ENCODE measurements around the gene ALPK3.

The ALPK3 gene

GRCh38 chr15:84816694-84817465 lies at the start of gene ALPK3:
TSS of gene ALPK3 (plus strand) at chr15:84817356. CDS start at chr15:84817453, 97 bp downstream.
- DNase-seq (ENCODE audit: low read depth) = no peak

GRCh38 chr15:84772031-84772430 lies 45.1 kb upstream of the ALPK3 start:
- no peak for DNase-seq (ENCODE audit: low read depth)

GRCh38 chr15:84772467-84772866 lies 44.7 kb upstream of the ALPK3 start:
- no peak for DNase-seq (ENCODE audit: low read depth)

- no peak for DNase-seq (ENCODE audit: low read depth)
Observed at GRCh38 chr15:84773716-84774115, 43.4 kb upstream of the ALPK3 start.

GRCh38 chr15:84775867-84776449 lies 41.2 kb upstream of the ALPK3 start:
- no peak for DNase-seq (ENCODE audit: low read depth)

GRCh38 chr15:84778194-84778593 lies 39.0 kb upstream of the ALPK3 start:
- DNase-seq (ENCODE audit: low read depth) = no peak

- DNase-seq (ENCODE audit: low read depth) = no peak
Observed at GRCh38 chr15:84780492-84780891, 36.7 kb upstream of the ALPK3 start.

- no peak for DNase-seq (ENCODE audit: low read depth)
Observed at GRCh38 chr15:84781495-84781894, 35.7 kb upstream of the ALPK3 start.

GRCh38 chr15:84782346-84782745 lies 34.8 kb upstream of the ALPK3 start:
- no peak for DNase-seq (ENCODE audit: low read depth)

GRCh38 chr15:84783493-84784251 lies 33.5 kb upstream of the ALPK3 start:
- DNase-seq (ENCODE audit: low read depth) = no peak

- DNase-seq (ENCODE audit: low read depth) = no peak
Observed at GRCh38 chr15:84784262-84784661, 32.9 kb upstream of the ALPK3 start.

- no peak for DNase-seq (ENCODE audit: low read depth)
Observed at GRCh38 chr15:84785053-84785452, 32.1 kb upstream of the ALPK3 start.

- DNase-seq (ENCODE audit: low read depth) = no peak
Observed at GRCh38 chr15:84788500-84788899, 28.7 kb upstream of the ALPK3 start.

GRCh38 chr15:84789762-84790161 lies 27.4 kb upstream of the ALPK3 start:
- no peak for DNase-seq (ENCODE audit: low read depth)

GRCh38 chr15:84790676-84791075 lies 26.5 kb upstream of the ALPK3 start:
- DNase-seq (ENCODE audit: low read depth) = no peak

GRCh38 chr15:84791763-84792162 lies 25.4 kb upstream of the ALPK3 start:
- no peak for DNase-seq (ENCODE audit: low read depth)

GRCh38 chr15:84793431-84794161 lies 23.6 kb upstream of the ALPK3 start:
- no peak for DNase-seq (ENCODE audit: low read depth)

- no peak for DNase-seq (ENCODE audit: low read depth)
Observed at GRCh38 chr15:84794162-84794547, 23.0 kb upstream of the ALPK3 start.

GRCh38 chr15:84795186-84795585 lies 22.0 kb upstream of the ALPK3 start:
- no peak for DNase-seq (ENCODE audit: low read depth)

GRCh38 chr15:84797212-84797611 lies 19.9 kb upstream of the ALPK3 start:
- DNase-seq (ENCODE audit: low read depth) = no peak

GRCh38 chr15:84797801-84798200 lies 19.4 kb upstream of the ALPK3 start:
- no peak for DNase-seq (ENCODE audit: low read depth)

- DNase-seq (ENCODE audit: low read depth) = no peak
Observed at GRCh38 chr15:84798436-84798946, 18.7 kb upstream of the ALPK3 start.
